ENCODE measurements around the gene ATP5F1E. TPM values are rescaled to one million over a fixed set of nuclear protein-coding genes. Genes with fewer than 3 reads are reported as not detected.

Gene ATP5F1E
- total RNA-seq, 1 donor from 2014 or later, result 69.7 TPM

- H3K36me3 Mint-ChIP-seq (ENCODE audit: insufficient read depth), result peaks cover 5% of the 10 kb centered on the region
- H3K4me3 Mint-ChIP-seq (ENCODE audit: low read depth), result peak overlapping the region; percentile 61
- peaks cover 21% of the 10 kb centered on the region for H3K27me3 Mint-ChIP-seq
- no peaks in the 10 kb centered on the region for H3K9me3 Mint-ChIP-seq (ENCODE audit: low read depth)
- H3K4me1 Mint-ChIP-seq (ENCODE audit: low read depth), result peaks cover 3% of the 10 kb centered on the region
- no peak for DNase-seq (ENCODE audit: low spot score, unreplicated experiment)
- TF ChIP-seq CTCF (IDR thresholded peaks at IDR 0.05; ENCODE audit: unreplicated experiment), result no peak
- H3K27ac Mint-ChIP-seq, result no peak overlapping the region
Observed at GRCh38 chr20:59006167-59006863, 25.8 kb downstream of the ATP5F1E start.

GRCh38 chr20:59005523-59006166, 26.5 kb downstream of the ATP5F1E start:
- no peak for DNase-seq (ENCODE audit: low spot score, unreplicated experiment)
- Mint-ChIP-seq H3K4me3 (ENCODE audit: low read depth) (peak overlapping the region; percentile 61), H3K27ac (no peak overlapping the region), H3K27me3 (peaks cover 17% of the 10 kb centered on the region), H3K36me3 (ENCODE audit: insufficient read depth) (peaks cover 5% of the 10 kb centered on the region), H3K9me3 (ENCODE audit: low read depth) (no peaks in the 10 kb centered on the region), H3K4me1 (ENCODE audit: low read depth) (peaks cover 3% of the 10 kb centered on the region)
- TF ChIP-seq CTCF (IDR thresholded peaks at IDR 0.05; ENCODE audit: unreplicated experiment), result no peak

- no peak for TF ChIP-seq CTCF (IDR thresholded peaks at IDR 0.05; ENCODE audit: unreplicated experiment)
- H3K4me1 Mint-ChIP-seq (ENCODE audit: low read depth), result peaks cover 3% of the 10 kb centered on the region
- H3K4me3 Mint-ChIP-seq (ENCODE audit: low read depth), result no peak overlapping the region
- peaks cover 10% of the 10 kb centered on the region for H3K36me3 Mint-ChIP-seq (ENCODE audit: insufficient read depth)
- DNase-seq (ENCODE audit: low spot score, unreplicated experiment), result no peak
- peaks cover 10% of the 10 kb centered on the region for H3K27me3 Mint-ChIP-seq
- H3K9me3 Mint-ChIP-seq (ENCODE audit: low read depth), result no peaks in the 10 kb centered on the region
- no peak overlapping the region for H3K27ac Mint-ChIP-seq
Observed at GRCh38 chr20:59004763-59005522, 27.2 kb downstream of the ATP5F1E start.

DNA sequence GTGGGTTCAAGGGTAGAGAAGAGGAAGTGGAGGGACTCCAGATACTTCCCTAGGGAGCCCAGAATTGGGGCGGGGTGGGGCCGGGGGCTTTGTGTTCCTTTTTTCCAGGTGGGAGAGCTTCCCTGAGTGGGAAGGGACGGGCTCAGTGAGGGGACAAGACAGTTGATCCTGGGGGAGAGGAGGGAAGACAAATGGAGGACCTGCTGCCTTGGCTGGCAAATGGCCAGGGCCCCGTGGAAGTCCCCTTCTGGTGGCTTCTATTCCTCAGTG, 27.7 kb downstream of the ATP5F1E start:
- Mint-ChIP-seq H3K4me3 (ENCODE audit: low read depth) (no peak overlapping the region), H3K36me3 (ENCODE audit: insufficient read depth) (peaks cover 10% of the 10 kb centered on the region), H3K4me1 (ENCODE audit: low read depth) (peaks cover 3% of the 10 kb centered on the region), H3K9me3 (ENCODE audit: low read depth) (no peaks in the 10 kb centered on the region), H3K27ac (no peak overlapping the region), H3K27me3 (peaks cover 7% of the 10 kb centered on the region)
- TF ChIP-seq CTCF (IDR thresholded peaks at IDR 0.05; ENCODE audit: unreplicated experiment), result no peak
- no peak for DNase-seq (ENCODE audit: low spot score, unreplicated experiment)

GRCh38 chr20:59003836-59004492, 28.2 kb downstream of the ATP5F1E start:
- no peak overlapping the region for H3K27ac Mint-ChIP-seq
- no peaks in the 10 kb centered on the region for H3K9me3 Mint-ChIP-seq (ENCODE audit: low read depth)
- TF ChIP-seq CTCF (IDR thresholded peaks at IDR 0.05; ENCODE audit: unreplicated experiment), result no peak
- H3K4me3 Mint-ChIP-seq (ENCODE audit: low read depth), result no peak overlapping the region
- peaks cover 4% of the 10 kb centered on the region for H3K27me3 Mint-ChIP-seq
- peaks cover 10% of the 10 kb centered on the region for H3K36me3 Mint-ChIP-seq (ENCODE audit: insufficient read depth)
- peaks cover 3% of the 10 kb centered on the region for H3K4me1 Mint-ChIP-seq (ENCODE audit: low read depth)
- DNase-seq (ENCODE audit: low spot score, unreplicated experiment), result no peak
